ENCODE results near the gene FAM114A2.

- TF ChIP-seq POLR2AphosphoS5 (IDR thresholded peaks at IDR 0.05; ENCODE audit: borderline replicate concordance, low read depth, low read length) (peak; percentile 98), FOXP2 (optimal IDR thresholded peaks at IDR 0.05; ENCODE audit: control extremely low read depth, extremely low read length, insufficient read depth) (no peak)
Measured at GRCh38 chr5:154038707-154039457, at the start of gene FAM114A2, which contains the start of gene MFAP3.
